Measurements from ENCODE around the gene ADGRA3.

The ADGRA3 gene

GRCh38 chr4:22356987-22357596 lies 158.8 kb downstream of the ADGRA3 start:
- no peak for DNase-seq (ENCODE audit: low read depth in 2 of 2)

- no peak for DNase-seq (ENCODE audit: low read depth in 2 of 2)
Measured at GRCh38 chr4:22348410-22348809, 167.5 kb downstream of the ADGRA3 start.

GRCh38 chr4:22345678-22346077 lies 170.2 kb downstream of the ADGRA3 start:
- DNase-seq (ENCODE audit: low read depth in 2 of 2), result no peak

- no peak for DNase-seq (ENCODE audit: low read depth in 2 of 2)
Measured at GRCh38 chr4:22345055-22345454, 170.8 kb downstream of the ADGRA3 start.

GRCh38 chr4:22343606-22344005 lies 172.3 kb downstream of the ADGRA3 start:
- no peak for DNase-seq (ENCODE audit: low read depth in 2 of 2)

DNA sequence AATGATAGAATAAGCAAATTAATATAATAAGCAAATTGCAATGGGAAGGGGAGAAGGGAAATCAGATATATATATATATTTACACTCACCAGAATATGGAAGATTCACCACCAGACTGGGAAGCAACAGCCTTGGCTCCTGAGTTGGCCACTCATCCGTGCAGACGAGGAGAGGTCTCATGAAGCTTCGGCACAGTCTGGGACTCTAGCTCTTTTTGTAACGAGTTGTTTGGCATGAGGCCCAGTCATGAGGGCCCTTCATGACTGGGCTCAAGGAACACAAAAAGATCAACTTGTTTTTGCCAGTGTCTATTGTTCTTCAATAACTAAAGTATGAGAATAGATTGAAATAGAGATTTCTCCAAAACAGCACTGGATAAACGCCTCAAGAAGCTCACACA lies 176.4 kb downstream of the ADGRA3 start:
- no peak for DNase-seq (ENCODE audit: low read depth in 2 of 2)

GRCh38 chr4:22338796-22339195 lies 177.1 kb downstream of the ADGRA3 start:
- no peak for DNase-seq (ENCODE audit: low read depth in 2 of 2)
